ENCODE data around the gene CHTF18. TPM values are rescaled to one million over a fixed set of nuclear protein-coding genes. Genes with fewer than 3 reads are reported as not detected.

The CHTF18 gene
- total and polyA plus RNA-seq, 2 of the 4 experiments (the other 2 are of a cell fraction), result 3.2 to 21.4 TPM

DNA sequence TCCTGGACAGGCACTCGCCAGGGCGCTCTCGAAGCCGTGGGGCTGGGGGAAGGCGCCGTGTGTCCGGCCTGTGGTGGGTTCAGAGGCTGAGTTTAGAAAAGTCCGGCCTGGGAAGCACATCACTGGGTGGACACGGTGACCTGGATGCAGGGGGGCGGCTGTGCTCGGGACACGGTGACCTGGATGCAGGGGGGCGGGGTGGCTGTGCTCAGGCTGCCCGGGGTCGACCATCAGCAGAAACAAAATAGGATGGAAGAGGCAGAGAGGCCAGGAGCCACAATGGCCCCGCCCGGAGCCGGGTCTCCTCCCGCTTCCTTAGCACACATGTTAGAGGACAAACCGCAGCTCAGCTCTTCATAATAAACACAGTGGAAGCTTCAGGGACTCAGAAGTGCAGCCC, 55.4 kb downstream of the CHTF18 start:
- no TSS peak for BruUV-seq (replicated peaks)
- Histone ChIP-seq H3K9ac (ENCODE audit: low read depth, low read length) (no peak overlapping the region), H2BK120ac (ENCODE audit: low read depth, low read length) (no peak overlapping the region), H2BK20ac (ENCODE audit: low read depth, low read length) (no peak overlapping the region), H3K4me3 (ENCODE audit: insufficient read depth, low read depth, low read length) (no peak overlapping the region), H3K4me1 (ENCODE audit: control insufficient read depth, insufficient read depth, low read length) (no peaks in the 10 kb centered on the region), H3K14ac (replicated peaks; ENCODE audit: low read depth, low read length) (no peak overlapping the region), H3K23ac (ENCODE audit: low read depth, low read length) (no peak overlapping the region), H3K4me2 (ENCODE audit: low read depth, low read length) (no peak overlapping the region), H3K9me1 (ENCODE audit: insufficient read depth, low read length) (no peaks in the 10 kb centered on the region), H3K27ac (ENCODE audit: insufficient read depth, low read length) (no peak overlapping the region), H4K8ac (ENCODE audit: low read depth in 2 of 2, low read length in 2 of 2) (no peak overlapping the region), H2AK9ac (replicated peaks; ENCODE audit: low read depth, low read length, poor library complexity) (no peak overlapping the region), H2AK5ac (ENCODE audit: low read depth, low read length) (no peak overlapping the region), H4K5ac (ENCODE audit: low read depth, low read length) (no peak overlapping the region), H3K36me3 (ENCODE audit: control insufficient read depth, insufficient read depth, low read length) (no peaks in the 10 kb centered on the region), H4K91ac (ENCODE audit: insufficient read depth, low read depth, low read length) (no peak overlapping the region), H3K27me3 (ENCODE audit: control insufficient read depth, insufficient read depth, low read length) (no peaks in the 10 kb centered on the region; the same call in 1 of the 2 replicates), H4K20me1 (ENCODE audit: insufficient read depth, low read length) (no peaks in the 10 kb centered on the region), H3K4ac (ENCODE audit: low read depth, low read length) (no peak overlapping the region), H3K79me1 (ENCODE audit: low read depth in 1 of 2, low read length in 2 of 2) (no peaks in the 10 kb centered on the region), H3K18ac (ENCODE audit: low read depth, low read length) (no peak overlapping the region), H2BK5ac (ENCODE audit: low read depth, low read length, poor library complexity, severe bottlenecking) (no peak overlapping the region), H2AFZ (replicated peaks; ENCODE audit: low read length, poor library complexity) (no peak overlapping the region), H3K9me3 (ENCODE audit: control insufficient read depth, insufficient read depth, low read length) (peaks cover 17% of the 10 kb centered on the region), H3K56ac (ENCODE audit: extremely low read depth, insufficient read depth, low read length) (no peak overlapping the region), H2BK15ac (ENCODE audit: low read depth, low read length) (no peak overlapping the region)
- intact Hi-C loops (cut with micrococcal nuclease) (no loop called here), dilution Hi-C loops (cut with HindIII; ENCODE audit: low sequenced_read_pairs, unreplicated experiment) (no loop called here), in situ Hi-C loops (cut with MboI; ENCODE audit: low sequenced_read_pairs) (no loop called here)
- 93% methylated on average over 6 of the region's 20 CpGs; no CpG with 5 or more reads in 1 of the 2 experiments for WGBS, 2 experiments (ENCODE audit: extremely low coverage in 2 of 2, insufficient read length in 1 of 2)
- TF ChIP-seq, protein P1, sequence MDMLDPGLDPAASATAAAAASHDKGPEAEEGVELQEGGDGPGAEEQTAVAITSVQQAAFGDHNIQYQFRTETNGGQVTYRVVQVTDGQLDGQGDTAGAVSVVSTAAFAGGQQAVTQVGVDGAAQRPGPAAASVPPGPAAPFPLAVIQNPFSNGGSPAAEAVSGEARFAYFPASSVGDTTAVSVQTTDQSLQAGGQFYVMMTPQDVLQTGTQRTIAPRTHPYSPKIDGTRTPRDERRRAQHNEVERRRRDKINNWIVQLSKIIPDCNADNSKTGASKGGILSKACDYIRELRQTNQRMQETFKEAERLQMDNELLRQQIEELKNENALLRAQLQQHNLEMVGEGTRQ (IDR thresholded peaks at IDR 0.05; ENCODE audit: low read depth, low read length), result no peak
- TF ChIP-seq POLR2A (IDR thresholded peaks at IDR 0.05; ENCODE audit: low read depth, low read length) (no peak), NFE2L2 (IDR thresholded peaks at IDR 0.05; ENCODE audit: low read depth, low read length) (no peak), MAFK (IDR thresholded peaks at IDR 0.05; ENCODE audit: low read depth, low read length) (no peak), MAZ (IDR thresholded peaks at IDR 0.05; ENCODE audit: borderline replicate concordance, low read depth, low read length) (no peak), RFX5 (IDR thresholded peaks at IDR 0.05; ENCODE audit: low read depth, low read length) (no peak), FOS (IDR thresholded peaks at IDR 0.05; ENCODE audit: low read depth, low read length) (no peak), CEBPB (IDR thresholded peaks at IDR 0.05; ENCODE audit: low read depth, low read length) (no peak), CHD1 (IDR thresholded peaks at IDR 0.05; ENCODE audit: low read depth, low read length) (no peak), RCOR1 (IDR thresholded peaks at IDR 0.05; ENCODE audit: insufficient replicate concordance, low read length) (no peak), MXI1 (IDR thresholded peaks at IDR 0.05; ENCODE audit: borderline replicate concordance, low read depth, low read length) (no peak), SMC3 (IDR thresholded peaks at IDR 0.05; ENCODE audit: low read depth, low read length) (no peak), RAD21 (IDR thresholded peaks at IDR 0.05; ENCODE audit: low read length) (no peak), BHLHE40 (IDR thresholded peaks at IDR 0.05; ENCODE audit: low read depth, low read length) (no peak)
- TF ChIP-seq, protein P2, sequence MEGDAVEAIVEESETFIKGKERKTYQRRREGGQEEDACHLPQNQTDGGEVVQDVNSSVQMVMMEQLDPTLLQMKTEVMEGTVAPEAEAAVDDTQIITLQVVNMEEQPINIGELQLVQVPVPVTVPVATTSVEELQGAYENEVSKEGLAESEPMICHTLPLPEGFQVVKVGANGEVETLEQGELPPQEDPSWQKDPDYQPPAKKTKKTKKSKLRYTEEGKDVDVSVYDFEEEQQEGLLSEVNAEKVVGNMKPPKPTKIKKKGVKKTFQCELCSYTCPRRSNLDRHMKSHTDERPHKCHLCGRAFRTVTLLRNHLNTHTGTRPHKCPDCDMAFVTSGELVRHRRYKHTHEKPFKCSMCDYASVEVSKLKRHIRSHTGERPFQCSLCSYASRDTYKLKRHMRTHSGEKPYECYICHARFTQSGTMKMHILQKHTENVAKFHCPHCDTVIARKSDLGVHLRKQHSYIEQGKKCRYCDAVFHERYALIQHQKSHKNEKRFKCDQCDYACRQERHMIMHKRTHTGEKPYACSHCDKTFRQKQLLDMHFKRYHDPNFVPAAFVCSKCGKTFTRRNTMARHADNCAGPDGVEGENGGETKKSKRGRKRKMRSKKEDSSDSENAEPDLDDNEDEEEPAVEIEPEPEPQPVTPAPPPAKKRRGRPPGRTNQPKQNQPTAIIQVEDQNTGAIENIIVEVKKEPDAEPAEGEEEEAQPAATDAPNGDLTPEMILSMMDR (conservative IDR thresholded peaks at IDR 0.05; ENCODE audit: low read depth, low read length), result no peak
- TF ChIP-seq, protein P3, sequence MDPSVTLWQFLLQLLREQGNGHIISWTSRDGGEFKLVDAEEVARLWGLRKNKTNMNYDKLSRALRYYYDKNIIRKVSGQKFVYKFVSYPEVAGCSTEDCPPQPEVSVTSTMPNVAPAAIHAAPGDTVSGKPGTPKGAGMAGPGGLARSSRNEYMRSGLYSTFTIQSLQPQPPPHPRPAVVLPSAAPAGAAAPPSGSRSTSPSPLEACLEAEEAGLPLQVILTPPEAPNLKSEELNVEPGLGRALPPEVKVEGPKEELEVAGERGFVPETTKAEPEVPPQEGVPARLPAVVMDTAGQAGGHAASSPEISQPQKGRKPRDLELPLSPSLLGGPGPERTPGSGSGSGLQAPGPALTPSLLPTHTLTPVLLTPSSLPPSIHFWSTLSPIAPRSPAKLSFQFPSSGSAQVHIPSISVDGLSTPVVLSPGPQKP (IDR thresholded peaks at IDR 0.05; ENCODE audit: borderline replicate concordance, low read depth, low read length), result no peak
- POLR2A ChIA-PET (ENCODE audit: unreplicated experiment), result interaction anchor here (0.5 kb wide), 1 partner anchor 8 kb away, joined by 6 read pairs; no protein-coding TSS in a partner anchor
- CTCF ChIA-PET, result no interaction called here
- no peak for DNase-seq
- no peak for ATAC-seq (ENCODE audit: low read depth)
